GM21717 (cell line): Measurements from ENCODE around the gene CACNA2D4.

Experiments
- ATAC-seq: cut with Tn5 transposase; IDR thresholded peaks from one replicate; pipeline ENCODE4 v1.9.1; 2021; ENCODE audit warnings: mild to moderate bottlenecking, moderate library complexity; ENCODE audit not compliant: unreplicated experiment

The CACNA2D4 gene

DNA sequence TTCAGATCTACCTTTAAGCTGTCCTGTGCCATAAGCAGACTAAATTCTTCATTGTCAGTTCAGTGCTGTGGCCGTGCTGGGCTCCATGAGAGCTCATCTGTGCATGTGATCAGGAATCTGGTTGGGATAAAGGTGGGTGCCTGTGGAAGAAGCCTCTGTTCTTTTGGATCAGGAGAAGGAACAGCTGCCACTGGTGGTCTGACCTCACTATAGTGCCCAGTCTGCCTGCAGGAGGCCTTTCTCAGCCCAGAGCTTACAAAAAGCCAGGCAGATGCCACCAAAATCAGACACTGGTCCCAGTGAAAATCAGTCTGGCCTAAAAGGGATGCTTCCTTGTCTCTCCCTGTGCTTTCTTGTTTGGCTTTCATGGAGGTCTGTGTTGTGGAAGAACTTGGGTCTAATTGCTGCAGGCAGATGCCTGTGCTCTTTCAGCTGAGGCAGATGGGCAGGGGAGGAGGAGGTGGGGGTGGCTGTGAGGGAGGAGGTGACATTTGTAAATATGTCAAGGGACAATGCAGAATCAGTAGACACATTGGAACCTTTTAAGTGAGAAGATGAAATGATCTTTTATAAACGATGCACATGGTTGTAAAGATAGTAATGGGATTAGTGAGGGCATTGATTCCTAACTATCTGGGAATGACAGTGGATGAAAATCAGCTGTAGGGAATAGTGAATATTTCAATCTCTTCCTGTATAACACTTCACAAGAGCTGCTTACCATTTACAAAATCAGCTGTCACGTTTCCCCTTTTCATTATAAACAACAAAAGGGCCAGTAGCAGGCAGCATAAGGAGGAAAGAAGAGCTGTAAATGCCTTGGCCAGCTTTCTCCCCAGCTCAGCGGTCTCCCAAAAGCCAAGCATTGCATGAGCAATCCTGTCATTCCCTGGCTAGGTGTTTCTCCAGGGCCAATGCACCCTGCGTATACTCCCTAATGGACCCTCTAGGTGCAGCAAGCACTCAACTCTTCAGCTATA is 44.6 kb downstream of the CACNA2D4 start:
- ATAC-seq: no peak

DNA sequence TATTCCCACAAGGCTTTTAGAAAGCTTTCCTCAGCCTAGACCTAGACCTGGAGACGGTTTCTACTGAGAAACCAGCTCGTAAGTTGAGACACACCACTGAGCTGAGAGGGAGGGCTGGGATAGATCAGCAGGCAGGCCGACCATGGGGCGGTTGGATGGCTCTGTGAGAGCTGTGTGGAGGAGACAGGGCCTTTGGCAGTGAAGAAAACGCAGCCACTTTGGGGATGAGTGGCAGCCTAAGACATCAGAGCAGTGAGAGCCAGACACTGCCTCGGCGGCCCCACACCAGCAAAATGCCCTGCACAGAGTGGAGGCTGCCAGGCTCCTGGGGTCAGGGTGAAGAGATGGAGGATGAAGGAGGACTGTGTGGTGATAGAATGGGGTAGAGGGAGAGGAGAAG is 46.0 kb downstream of the CACNA2D4 start:
- no peak for ATAC-seq

DNA sequence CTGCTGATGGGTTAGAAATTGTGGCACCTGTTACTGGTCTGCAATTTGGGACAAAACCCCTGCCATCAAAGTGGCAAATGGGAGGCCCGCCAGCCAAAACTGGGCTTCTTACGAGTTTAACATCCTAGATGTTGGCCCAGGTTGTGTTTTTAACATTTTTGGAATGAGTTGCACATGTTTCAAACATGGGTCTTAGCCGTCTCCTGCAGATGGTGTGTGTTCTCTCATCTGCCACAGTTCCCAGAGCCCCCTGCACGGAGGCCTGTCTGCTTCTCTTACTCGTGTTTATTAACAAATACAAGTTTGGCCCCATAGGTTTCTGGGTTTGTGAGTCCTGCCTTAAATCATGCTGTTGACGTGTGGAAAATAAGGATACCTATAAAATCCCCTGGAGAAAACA is 46.5 kb downstream of the CACNA2D4 start:
- no peak for ATAC-seq

DNA sequence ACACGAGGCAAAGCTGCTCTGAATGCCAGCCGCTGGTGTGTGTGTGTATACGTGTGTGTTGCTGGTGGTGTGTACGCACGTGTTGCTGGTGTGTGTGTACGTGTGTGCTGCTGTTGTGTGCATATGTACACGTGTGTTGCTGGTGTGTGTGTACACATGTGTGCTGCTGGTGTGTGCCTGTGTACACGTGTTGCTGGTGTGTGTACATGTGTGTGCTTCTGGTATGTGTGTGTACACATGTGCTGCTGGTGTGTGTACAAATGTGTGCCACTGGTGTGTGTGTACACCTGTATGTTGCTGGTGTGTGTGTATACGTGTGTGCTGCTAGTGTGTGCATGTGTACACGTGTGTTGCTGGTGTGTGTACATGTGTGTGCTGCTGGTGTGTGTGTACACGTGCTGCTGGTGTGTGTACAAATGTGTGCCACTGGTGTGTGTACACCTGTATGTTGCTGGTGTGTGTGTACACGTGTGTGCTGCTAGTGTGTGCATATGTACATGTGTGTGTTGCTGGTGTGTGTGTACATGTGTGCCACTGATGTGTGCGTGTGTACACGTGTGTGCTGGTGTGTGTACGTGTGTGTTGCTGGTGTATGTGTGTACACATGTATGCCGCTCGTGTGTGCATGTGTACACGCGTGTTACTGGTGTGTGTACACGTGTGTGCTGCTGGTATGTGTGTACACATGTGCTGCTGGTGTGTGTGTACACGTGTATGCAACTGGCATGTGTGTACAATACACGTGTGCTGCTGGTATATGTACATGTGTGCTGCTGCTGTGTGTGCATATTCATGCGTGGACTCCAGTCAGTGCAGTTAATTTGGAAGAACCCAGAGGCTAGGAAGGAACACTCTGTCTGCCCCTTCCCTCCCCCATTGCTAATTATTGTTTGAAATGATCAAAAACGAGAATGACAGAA is 47.2 kb downstream of the CACNA2D4 start:
- ATAC-seq: no peak

DNA sequence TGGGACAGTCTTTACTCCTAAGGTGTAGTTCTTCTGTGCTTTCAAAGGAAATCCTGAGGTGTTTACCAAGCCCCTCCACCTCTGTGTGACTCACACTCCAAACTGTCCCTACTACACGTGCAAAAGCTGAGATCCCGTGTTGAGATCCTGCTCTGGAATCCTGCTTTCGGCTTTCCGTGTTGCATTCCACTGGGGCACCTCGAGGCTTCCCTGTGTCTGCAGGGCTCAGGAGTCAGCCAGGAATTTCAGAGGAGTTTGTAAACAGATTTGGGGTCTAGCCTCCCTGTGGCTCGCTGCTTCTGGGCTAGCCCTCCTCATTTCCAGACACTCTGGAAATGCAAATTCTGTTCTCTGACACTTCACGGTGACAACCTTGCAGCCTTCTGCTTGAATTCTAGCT is 48.4 kb downstream of the CACNA2D4 start:
- no peak for ATAC-seq

DNA sequence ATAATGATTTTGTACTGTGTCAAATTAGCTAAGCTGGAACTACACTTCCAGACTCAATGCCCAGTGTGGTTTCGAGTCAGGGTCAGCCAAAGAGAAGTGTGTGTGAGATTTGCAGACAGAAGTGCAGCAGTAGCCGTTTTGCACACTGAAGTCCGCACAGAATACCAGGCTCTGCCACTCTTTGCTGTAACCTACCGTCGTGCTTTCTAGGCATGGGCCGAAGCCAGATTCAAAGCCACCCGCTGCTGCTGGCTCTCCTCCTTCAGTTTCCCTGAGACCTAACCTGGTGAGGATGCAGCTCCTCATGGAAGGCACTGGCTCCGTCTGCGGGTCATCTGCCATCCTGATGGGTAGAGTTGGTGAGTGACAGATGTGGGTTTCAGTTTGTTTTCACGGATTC is 49.3 kb downstream of the CACNA2D4 start:
- ATAC-seq: no peak

DNA sequence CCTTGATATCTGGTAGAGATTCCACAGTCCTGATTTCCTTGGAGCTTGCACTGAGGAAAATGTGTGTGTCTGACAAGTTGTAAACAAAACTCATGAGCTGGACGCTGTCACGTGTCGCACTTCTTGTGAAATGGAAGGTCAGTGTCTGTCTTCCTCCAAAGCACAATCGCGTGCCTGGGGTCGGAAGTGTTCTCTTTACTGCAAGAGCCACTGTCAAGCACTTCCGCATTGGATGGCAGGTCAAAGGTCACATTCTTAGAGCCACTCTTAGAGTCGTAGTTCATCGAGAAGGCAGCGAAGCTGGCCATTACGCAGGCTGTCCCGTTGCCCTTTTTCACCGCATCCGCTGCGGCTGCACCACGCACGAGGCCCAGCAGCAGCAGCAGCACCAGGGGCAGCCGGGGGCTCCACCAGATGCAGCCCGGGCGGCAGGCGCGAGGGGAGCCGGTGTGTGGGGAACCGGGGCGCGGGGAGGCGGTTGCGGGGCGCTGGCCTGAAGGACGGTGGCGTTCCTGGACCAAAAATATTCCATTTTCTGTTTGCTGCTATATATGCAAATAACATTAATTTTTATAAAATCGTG is 53.1 kb downstream of the CACNA2D4 start:
- ATAC-seq: no peak

DNA sequence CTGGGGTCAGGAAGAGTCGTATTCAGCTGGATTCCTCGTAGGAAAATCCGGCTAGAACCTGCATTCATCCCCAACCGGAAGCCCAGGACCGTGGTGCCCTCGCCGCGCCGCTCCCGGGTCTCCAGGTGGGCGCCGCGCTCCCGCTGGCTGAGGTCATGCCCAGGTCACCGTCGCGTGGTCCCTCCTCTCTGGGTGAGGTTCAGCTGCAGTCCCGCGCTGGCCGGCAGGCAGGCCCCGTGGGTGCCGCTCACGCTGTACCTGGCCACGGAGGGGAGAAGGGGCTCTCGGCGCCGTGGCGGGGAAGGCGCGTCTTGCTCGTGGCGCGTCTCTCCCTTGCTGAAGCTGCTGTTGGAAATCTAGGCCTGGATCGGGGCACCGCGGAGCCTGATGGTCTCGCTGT is 53.6 kb downstream of the CACNA2D4 start:
- no peak for ATAC-seq

DNA sequence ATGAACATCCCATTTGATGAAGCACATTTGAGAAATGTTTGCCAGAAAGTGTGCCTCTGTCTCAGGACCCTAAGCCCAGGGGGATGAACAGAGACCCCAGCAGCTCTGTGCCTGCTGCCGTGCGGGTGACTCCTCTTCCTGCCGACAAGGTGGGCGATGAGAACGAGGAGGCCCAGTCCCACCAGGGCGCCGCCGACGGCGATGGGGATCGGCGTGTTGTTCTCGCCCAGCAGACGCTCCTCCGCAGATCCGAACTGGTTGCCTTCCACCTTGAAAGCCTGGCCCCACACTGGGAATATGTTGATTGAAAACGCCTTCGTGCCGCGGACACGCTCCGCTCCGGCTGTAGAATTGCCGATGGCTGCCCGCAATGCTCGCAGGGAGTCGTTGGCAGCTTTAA is 54.0 kb downstream of the CACNA2D4 start:
- no peak for ATAC-seq

DNA sequence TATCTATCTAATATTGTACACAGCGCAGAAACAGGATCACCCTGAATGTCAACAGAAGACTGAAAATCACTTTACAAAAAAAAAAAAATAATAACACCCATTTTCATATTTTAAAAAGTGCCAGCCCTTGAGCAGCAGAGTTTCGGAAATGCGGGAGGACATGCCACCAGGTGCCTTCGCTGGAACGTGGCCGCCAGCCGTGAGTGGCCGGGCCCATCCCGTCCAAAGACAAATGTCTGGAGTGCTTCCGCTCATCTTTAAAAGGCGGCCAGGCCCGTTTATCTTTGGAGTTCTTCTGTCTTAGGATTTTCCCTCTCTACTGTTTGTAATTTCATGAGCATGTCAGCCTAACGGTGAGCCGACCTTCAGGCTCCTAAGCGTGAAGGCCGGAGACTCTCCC is 54.6 kb downstream of the CACNA2D4 start:
- no peak for ATAC-seq

DNA sequence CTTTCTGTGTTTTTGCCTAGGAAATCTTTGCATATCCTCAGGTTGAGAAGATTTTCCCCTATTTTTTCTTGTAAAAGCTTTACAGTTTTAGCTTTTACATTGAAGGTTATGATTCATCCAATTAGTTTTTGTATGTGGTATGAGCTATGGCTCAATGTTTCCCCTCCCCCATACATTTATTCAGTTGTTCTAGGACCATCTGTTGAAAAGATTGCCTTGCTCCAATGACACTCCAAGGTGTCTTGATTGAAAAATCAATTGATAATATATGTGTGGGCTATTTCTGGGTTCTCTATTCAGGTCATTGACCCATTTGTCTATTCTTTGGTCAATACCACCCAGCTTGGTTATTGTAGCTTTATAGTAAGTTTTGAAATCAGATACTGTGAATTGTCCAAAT is 55.5 kb downstream of the CACNA2D4 start:
- no peak for ATAC-seq

DNA sequence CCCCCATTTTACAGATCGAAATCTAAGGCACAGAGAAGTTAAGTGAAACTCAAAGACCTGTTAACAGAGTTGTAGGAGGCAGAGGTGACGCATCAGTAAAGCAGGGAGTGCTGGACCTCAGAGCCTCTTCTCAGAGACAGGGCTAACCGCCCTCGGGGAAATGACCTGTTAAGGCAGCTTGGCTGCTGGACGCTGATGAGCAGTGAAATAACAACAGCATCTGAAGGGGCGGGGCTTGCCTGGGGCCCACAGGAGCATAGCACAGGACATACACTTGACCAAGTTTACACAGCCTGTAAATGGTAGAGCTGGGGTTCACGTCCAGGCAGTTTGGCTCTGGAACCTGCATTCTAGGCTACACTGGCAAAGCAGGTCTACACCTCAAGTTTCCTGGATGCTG is 58.8 kb downstream of the CACNA2D4 start:
- no peak for ATAC-seq

DNA sequence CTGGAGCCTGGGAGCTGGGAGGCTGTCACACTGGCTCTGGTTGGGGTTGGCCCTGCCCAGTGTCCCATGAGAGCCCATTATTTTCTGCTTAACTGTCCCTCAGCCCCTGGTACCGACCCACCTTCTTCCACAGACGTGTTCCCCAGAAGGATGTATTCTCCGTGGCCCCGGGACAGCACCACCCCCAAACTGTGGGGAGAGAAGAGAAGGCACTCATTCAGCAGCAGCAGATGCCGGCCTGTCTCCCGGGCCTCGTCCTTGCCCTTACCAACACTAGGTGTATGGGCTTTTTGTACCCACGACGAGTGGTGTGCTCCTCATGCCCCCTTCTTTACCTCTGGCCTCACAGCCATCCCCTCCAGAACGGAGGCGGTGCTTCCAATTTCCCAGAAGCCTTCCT is 60.0 kb downstream of the CACNA2D4 start:
- no peak for ATAC-seq

DNA sequence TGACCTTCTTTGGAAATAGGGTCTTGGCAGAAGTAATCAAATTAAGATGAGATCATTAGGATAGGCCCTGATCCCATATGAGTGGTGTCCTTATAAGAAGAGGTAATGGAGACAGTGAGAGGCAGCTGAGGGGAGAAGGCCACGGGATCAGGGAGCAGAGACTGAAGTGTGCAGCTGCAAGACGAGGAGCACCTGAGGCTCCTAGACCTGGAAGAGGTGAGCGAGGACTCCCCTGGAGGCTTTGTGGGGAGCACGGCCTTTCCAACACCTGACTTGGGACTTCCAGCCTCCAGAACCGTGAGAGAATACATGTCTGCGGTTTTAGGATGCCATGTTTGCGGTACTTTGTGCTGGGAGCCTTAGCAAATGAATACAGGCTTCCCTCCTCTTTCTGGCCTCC is 60.6 kb downstream of the CACNA2D4 start:
- no peak for ATAC-seq

DNA sequence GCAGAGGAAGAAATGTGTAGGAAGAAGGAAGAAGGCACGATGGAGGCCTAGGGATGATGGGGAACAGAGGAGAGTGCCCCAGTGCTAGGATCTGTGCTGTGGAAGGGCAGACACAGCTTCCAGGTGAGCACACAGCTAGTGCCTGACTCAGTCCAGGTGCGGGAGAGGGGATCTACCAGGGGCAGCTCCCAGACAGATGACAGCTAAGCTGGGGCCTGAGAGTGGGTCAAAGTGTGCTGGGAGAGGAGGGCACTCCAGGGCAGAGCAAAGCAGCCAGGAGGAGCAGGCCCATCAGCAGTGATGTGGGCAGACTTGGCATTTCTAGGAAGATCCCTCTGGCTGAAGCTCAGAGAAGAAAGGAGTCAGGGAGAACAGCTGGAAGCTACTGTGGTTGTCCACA is 61.4 kb downstream of the CACNA2D4 start:
- ATAC-seq: no peak

DNA sequence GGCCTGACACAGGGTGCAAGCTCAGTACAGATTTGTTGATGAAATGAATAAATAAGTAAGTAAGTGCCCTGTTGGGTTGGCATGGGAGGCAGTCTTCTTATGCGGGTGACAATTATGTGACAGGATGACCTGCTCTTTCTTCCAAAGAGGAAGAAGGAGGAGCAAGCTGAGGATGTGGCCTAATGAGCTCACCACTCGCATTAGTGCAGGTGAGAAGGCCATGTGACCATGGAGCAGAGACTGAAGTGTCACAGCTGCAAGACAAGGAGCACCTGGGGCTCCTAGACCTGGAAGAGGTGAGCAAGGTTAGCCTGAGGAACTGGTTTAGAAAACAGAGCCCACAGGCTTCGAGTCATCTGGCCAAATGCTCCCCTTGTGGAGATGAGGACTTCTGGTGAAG is 63.2 kb downstream of the CACNA2D4 start:
- ATAC-seq: no peak

DNA sequence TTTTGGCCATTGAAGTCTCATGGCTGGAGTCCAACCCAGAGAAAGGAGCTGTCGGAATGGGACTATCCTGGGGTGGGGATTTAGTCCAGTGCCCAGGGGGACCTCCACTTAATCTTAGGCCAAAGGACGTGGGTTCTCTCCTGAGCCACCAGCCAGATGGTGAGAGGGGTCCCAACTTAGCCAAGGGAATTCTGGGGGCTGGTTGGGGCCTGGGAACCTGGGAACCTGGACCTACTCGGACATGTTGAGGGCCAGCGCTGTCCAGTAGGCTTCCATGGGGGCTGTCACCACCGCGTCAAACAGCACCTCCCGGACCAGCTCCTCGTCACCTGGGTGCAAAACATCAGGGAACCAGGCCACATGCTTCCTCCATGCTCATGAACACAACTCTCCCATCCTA is 64.7 kb downstream of the CACNA2D4 start:
- ATAC-seq: no peak

DNA sequence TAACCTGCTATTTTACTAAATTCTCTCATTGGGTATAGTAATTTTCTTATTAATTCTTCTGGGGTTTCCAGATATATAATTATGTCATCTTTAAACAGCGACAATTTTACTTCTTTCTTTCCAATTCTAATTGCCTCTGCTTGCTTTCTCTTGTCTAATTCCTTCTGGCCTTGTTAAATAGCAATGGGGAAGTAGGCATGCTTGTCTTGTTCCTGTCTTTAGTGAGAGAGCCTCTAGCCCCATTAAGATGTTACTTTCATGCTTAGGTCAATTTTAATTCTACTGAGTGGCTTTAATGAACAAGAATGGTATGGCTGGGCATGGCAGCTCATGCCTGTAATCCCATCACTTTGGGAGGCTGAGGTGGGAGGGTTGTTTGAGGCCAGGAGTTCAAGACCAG is 66.4 kb downstream of the CACNA2D4 start:
- no peak for ATAC-seq

DNA sequence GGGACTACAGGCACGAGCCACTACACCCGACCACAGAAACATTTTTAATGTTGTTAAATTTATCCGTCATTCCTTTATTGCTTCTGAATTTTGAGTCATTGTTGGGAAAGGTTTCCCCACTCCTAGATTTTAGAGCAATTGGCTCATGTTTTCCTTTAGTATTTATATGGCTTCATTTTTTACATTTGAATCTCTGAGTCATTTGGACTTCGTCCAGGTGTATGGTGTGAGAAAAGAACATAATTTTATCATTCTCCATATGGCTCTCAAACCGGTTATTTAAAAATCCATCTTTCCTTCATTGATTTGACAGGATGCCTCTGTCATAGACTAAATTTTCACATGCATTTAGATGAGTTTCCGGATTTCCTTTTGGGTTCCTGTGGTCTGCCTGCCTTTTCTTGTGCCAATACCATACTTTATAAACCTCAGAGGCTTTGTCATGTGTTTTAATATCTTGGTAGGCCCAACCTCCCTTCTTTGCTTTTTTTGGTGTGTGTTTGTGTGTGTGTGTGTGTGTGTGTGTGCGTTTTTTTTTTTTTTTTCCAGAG is 67.2 kb downstream of the CACNA2D4 start:
- ATAC-seq: no peak

DNA sequence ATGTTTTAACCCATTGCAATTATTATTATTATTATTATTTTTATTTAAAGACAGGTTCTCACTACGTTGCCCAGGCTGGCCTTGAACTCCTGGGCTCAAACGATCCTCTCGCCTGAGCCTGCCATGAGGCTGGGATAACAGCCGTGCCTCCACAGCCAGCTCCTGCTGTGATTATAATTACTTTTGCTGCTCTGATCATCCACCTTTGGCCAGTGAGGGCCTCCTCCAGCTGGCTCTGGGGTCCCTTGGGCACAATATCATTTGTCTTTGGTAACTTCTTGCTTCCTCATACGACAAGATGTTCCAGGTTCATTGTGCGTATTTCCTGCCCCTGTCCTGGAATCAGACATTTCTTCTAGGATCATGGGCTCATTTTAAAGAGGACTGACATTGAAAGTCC is 69.7 kb downstream of the CACNA2D4 start:
- ATAC-seq: no peak

DNA sequence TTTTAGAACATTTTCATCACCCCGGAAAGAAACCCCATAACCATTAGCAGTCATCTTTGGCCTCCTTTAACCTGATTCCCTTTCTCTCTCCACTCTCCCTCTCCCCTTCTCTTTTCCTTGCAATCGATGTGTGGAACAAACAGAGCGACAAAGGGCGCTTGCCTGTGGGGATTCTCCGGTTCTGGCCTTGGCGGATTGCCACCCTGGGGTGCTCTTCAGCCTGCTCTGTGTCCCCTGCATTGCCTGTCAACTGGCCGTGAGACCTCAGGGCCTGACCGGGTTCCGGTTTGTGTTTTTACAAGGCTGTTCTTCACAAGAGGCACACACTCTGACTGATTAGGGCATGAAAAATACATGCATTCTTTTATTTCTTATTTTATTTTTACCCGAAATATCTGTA is 70.3 kb downstream of the CACNA2D4 start:
- ATAC-seq: no peak
